Glutamatergic neuron (in vitro differentiated cells): Measurements from ENCODE around the gene TRIO. TPM values are rescaled to one million over a fixed set of nuclear protein-coding genes. Genes with fewer than 3 reads are reported as not detected.

ENCODE experiments used
- DNase-seq: peaks from one replicate; pipeline ENCODE4 v3.0.0; 2022
- H3K27ac Mint-ChIP-seq: one replicate; pipeline ENCODE4 v1.8.0; 2020; ENCODE audit warnings: mild to moderate bottlenecking, mixed read lengths, inconsistent platforms; ENCODE audit not compliant: unreplicated experiment
- H3K27me3 Mint-ChIP-seq: one replicate; pipeline ENCODE4 v1.8.0; 2020; ENCODE audit warnings: mild to moderate bottlenecking, moderate library complexity, mixed read lengths, inconsistent platforms; ENCODE audit not compliant: unreplicated experiment
- H3K36me3 Mint-ChIP-seq: one replicate; pipeline ENCODE4 v1.8.0; 2020; ENCODE audit warnings: mild to moderate bottlenecking, mixed read lengths, inconsistent platforms; ENCODE audit not compliant: unreplicated experiment
- H3K4me1 Mint-ChIP-seq: one replicate; pipeline ENCODE4 v1.8.0; 2020; ENCODE audit warnings: mild to moderate bottlenecking, low read depth, mixed read lengths, inconsistent platforms; ENCODE audit not compliant: unreplicated experiment
- H3K4me3 Mint-ChIP-seq: one replicate; pipeline ENCODE4 v1.8.0; 2020; ENCODE audit warnings: mild to moderate bottlenecking, mixed read lengths, inconsistent platforms; ENCODE audit not compliant: unreplicated experiment
- H3K9me3 Mint-ChIP-seq: one replicate; pipeline ENCODE4 v1.8.0; 2020; ENCODE audit warnings: mild to moderate bottlenecking, moderate library complexity, mixed read lengths, inconsistent platforms; ENCODE audit not compliant: unreplicated experiment
- CTCF ChIP-seq: fragments of 200-600 bp; sonication (generic); IDR thresholded peaks from one replicate; pipeline ENCODE4 v1.5.0; 2021; ENCODE audit not compliant: partially characterized antibody, unreplicated experiment
- total RNA-seq: library from RNA; stranded (reverse); fragmentation: NEBNext Ultra II Directional; extraction: Animal tissue kit (Norgen Biotek cat#: 25700); gene quantifications from one replicate; pipeline ENCODE4 v1.2.1, GENCODE V29; 2021; ENCODE audit not compliant: unreplicated experiment

Gene TRIO
- total RNA-seq, 1 donor from 2014 or later = 281 TPM

DNA sequence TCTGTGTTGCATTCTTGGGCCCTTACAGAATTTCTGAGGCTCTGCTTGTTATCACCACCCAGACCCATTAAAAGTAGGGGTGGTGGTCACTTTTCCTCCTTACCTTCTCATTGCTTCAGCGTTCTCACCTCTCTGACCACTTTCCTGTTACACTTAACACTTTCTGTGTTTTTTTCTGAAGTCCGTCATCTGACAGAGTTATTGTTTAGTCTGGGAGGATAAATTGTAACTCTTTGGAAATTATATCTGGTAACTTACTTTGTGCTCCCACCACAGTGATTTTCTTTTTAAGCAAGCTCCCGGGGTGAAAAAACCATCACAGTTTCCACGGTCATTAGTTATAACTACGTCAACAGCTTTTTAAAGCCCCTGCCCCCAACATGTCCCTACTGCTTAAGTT lies 227.2 kb downstream of the TRIO start:
- Mint-ChIP-seq H3K27me3 (peaks cover 1% of the 10 kb centered on the region), H3K36me3 (peaks cover 9% of the 10 kb centered on the region), H3K4me1 (peaks cover 4% of the 10 kb centered on the region), H3K4me3 (no peak overlapping the region), H3K9me3 (no peaks in the 10 kb centered on the region), H3K27ac (no peak overlapping the region)
- DNase-seq = no peak
- no peak for TF ChIP-seq CTCF

- peaks cover 5% of the 10 kb centered on the region for H3K36me3 Mint-ChIP-seq
- H3K27me3 Mint-ChIP-seq = peaks cover 3% of the 10 kb centered on the region
- no peak for DNase-seq
- H3K9me3 Mint-ChIP-seq = no peaks in the 10 kb centered on the region
- H3K4me1 Mint-ChIP-seq = peaks cover 4% of the 10 kb centered on the region
- H3K4me3 Mint-ChIP-seq = no peak overlapping the region
- TF ChIP-seq CTCF = no peak
- H3K27ac Mint-ChIP-seq = no peak overlapping the region
Measured at GRCh38 chr5:14373685-14374084, 230.5 kb downstream of the TRIO start.

DNA sequence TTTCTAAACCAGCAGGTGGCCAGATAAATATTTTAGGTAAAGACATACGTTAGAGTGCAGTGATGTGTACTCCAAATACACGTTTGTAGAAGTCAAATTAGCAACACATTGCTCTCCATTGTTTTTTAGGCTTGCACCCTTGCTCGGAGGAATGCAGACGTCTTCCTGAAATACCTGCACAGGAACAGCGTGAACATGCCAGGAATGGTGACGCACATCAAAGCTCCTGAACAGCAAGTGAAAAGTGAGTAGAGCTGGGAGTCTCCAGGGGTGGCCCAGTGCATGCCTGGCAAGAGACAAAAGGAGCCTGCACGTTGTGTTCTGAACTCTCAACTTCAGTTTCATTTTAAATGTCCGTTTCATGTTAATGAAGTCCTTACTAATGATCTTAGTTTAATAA lies 231.0 kb downstream of the TRIO start:
- no peak overlapping the region for H3K27ac Mint-ChIP-seq
- no peak for TF ChIP-seq CTCF
- H3K9me3 Mint-ChIP-seq = no peaks in the 10 kb centered on the region
- peaks cover 5% of the 10 kb centered on the region for H3K36me3 Mint-ChIP-seq
- no peak overlapping the region for H3K4me3 Mint-ChIP-seq
- peaks cover 3% of the 10 kb centered on the region for H3K27me3 Mint-ChIP-seq
- DNase-seq = no peak
- H3K4me1 Mint-ChIP-seq = peaks cover 4% of the 10 kb centered on the region

DNA sequence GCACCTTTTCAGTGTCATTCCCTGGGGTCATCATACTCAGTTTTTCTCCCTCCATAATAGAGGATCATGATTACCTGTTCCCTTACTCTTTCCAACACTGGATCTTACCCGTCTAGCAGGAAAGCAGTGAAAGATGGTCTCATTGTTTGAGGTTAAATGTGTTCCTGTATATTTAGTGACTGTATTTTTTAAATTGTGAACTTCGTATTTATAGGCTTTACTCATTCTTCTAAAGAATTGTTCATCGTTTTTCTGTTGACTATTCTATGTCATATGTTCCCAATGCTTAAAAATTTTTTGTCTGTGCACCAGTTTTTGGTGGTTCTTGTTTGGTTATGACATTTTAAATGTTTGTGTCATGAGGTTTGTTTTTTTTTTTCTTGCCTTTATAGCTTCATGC lies 233.6 kb downstream of the TRIO start:
- no peak for DNase-seq
- Mint-ChIP-seq H3K4me1 (peaks cover 6% of the 10 kb centered on the region), H3K27ac (no peak overlapping the region), H3K9me3 (peaks cover 5% of the 10 kb centered on the region), H3K4me3 (no peak overlapping the region), H3K36me3 (peaks cover 7% of the 10 kb centered on the region), H3K27me3 (peaks cover 5% of the 10 kb centered on the region)
- TF ChIP-seq CTCF = no peak

DNA sequence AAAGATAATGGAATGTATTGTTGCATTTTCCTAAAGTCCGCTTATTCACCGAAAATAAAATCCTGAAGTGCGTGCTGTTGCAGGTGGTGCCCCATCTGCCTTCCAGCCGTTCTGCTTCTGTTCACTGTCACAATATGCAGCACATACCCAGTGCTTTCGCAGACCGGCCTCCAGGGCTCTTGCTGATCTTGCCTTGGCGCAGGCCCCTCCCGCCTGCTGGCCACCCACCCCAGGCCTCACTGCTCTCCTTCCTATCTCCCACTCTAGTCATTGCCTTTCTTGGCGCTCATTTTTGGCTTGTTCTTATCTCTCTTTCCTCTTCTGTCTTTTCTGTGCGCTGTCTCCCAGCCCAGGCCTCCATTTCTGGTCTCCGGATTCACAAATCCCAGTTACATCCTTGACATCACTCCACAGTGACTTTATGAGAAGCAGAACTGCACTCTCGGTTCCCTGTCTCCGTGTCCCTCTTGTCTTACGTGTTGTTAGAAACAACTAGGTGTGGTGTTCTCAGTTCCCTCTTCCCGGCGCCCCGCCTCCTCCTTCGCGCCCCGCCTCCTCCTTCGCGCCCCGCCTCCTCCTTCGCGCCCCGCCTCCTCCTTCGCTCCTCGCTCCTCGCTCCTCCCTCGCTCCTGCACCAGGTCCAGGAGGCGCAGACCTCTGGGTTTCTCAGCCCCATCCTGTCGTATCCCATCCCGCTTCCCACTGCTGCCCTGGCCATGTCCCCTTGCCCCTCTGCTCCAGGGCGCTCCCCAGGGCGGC lies 236.8 kb downstream of the TRIO start:
- Mint-ChIP-seq H3K9me3 (peaks cover 5% of the 10 kb centered on the region), H3K4me1 (peaks cover 2% of the 10 kb centered on the region), H3K36me3 (peaks cover 7% of the 10 kb centered on the region), H3K27ac (no peak overlapping the region), H3K27me3 (peaks cover 5% of the 10 kb centered on the region), H3K4me3 (no peak overlapping the region)
- no peak for TF ChIP-seq CTCF
- no peak for DNase-seq
